Colonic mucosa (tissue), 4 donors: ENCODE data around the gene PRDM15. TPM values are rescaled to one million over a fixed set of nuclear protein-coding genes. Genes with fewer than 3 reads are reported as not detected.

Source experiments
- DNase-seq: peaks from one replicate; pipeline ENCODE4 v3.0.0-alpha.2; 2020
- H3K27ac ChIP-seq: fragments of 200-600 bp; one replicate; pipeline ENCODE4 v1.8.0; 2021
- H3K27me3 ChIP-seq: fragments of 200-600 bp; one replicate; pipeline ENCODE4 v1.8.0; 2021
- H3K36me3 ChIP-seq: fragments of 200-600 bp; one replicate; pipeline ENCODE4 v1.8.0; 2021
- H3K4me1 ChIP-seq: fragments of 200-600 bp; one replicate; pipeline ENCODE4 v1.8.0; 2021; ENCODE audit warnings: mild to moderate bottlenecking
- H3K4me3 ChIP-seq: fragments of 200-600 bp; one replicate; pipeline ENCODE4 v1.8.0; 2021
- H3K9ac ChIP-seq, 2 donors: one replicate each; pipeline ENCODE4 v1.7.0; 2013; ENCODE audit warnings: control low read depth in 2 of 2, low read depth in 2 of 2, low read length in 2 of 2
- H3K9me3 ChIP-seq: fragments of 200-600 bp; one replicate; pipeline ENCODE4 v1.8.0; 2021
- intact Hi-C: fragments of 100-400 bp; cut with DNase I; formaldehyde crosslinking; loops from one replicate; pipeline ENCODE4 v1.14.1; 2022
- total RNA-seq, 2 donors: library from RNA; stranded (reverse); fragmentation: NEBNext Ultra II Directional in 1 of 2; extraction: Animal tissue kit (Norgen Biotek cat#: 25700) in 1 of 2; gene quantifications; one replicate each; pipeline ENCODE4 v1.2.1, GENCODE V29; 2021
- TF ChIP-seq, protein P1 (sequence below): fragments of 200-600 bp; IDR thresholded peaks from one replicate; pipeline ENCODE4 v1.8.0; 2022; ENCODE audit warnings: antibody characterized with exemption, mild to moderate bottlenecking
- donor health status: healthy.
- donor health status: DM: no; HTN: no; CAD: no.
- donor health status: DM: no; HTN: no; CAD: no.

The PRDM15 gene
- total RNA-seq, 2 donors from 2014 or later: 3.2 to 6.3 TPM

DNA sequence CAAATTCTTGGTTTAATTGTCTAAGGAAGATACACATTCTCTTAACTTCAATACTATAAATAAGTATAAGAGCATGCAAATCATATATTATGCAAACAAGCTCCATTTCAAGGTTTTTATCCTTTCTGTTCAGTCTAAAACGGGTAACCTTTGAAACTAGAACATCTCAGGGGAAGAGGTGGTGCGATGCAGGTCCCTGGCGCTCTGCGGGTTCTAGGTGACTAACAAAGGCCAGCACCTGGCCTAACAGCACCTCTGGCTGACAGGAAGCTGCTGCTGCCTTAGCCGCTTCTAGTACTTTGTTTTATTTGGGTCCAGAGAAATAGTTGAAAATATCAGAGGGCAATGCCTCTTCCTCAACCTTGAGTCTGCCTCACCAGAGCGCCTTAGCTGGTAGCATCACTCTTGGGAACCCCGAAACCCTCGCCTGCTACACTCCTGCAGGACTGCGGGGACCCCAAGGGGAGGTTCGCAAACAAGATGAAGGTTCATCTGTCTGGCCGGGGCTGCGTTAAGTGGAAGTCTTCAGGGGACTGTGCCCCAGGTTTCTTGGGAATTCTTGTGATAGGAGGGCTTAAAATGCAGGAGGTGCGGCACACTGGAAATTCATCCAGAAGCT is 45.5 kb downstream of the PRDM15 start:
- Histone ChIP-seq H3K9ac (no peak overlapping the region), H3K36me3 (no peaks in the 10 kb centered on the region), H3K27me3 (no peaks in the 10 kb centered on the region), H3K27ac (no peak overlapping the region), H3K4me3 (no peak overlapping the region), H3K4me1 (no peaks in the 10 kb centered on the region), H3K9me3 (no peaks in the 10 kb centered on the region)
- intact Hi-C loops: no loop called here
- no peak for DNase-seq
- TF ChIP-seq, protein P1, sequence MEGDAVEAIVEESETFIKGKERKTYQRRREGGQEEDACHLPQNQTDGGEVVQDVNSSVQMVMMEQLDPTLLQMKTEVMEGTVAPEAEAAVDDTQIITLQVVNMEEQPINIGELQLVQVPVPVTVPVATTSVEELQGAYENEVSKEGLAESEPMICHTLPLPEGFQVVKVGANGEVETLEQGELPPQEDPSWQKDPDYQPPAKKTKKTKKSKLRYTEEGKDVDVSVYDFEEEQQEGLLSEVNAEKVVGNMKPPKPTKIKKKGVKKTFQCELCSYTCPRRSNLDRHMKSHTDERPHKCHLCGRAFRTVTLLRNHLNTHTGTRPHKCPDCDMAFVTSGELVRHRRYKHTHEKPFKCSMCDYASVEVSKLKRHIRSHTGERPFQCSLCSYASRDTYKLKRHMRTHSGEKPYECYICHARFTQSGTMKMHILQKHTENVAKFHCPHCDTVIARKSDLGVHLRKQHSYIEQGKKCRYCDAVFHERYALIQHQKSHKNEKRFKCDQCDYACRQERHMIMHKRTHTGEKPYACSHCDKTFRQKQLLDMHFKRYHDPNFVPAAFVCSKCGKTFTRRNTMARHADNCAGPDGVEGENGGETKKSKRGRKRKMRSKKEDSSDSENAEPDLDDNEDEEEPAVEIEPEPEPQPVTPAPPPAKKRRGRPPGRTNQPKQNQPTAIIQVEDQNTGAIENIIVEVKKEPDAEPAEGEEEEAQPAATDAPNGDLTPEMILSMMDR: no peak

- TF ChIP-seq, protein P1: no peak
- Histone ChIP-seq H3K36me3 (no peaks in the 10 kb centered on the region), H3K9ac (no peak overlapping the region), H3K9me3 (no peaks in the 10 kb centered on the region), H3K27me3 (no peaks in the 10 kb centered on the region), H3K4me3 (no peak overlapping the region), H3K4me1 (no peaks in the 10 kb centered on the region), H3K27ac (no peak overlapping the region)
- intact Hi-C loops: no loop called here
- DNase-seq: no peak
These were observed 46.3 kb downstream of the PRDM15 start for GRCh38 chr21:41832596-41833496.

GRCh38 chr21:41831866-41832595 is 47.1 kb downstream of the PRDM15 start:
- Histone ChIP-seq H3K36me3 (no peaks in the 10 kb centered on the region), H3K9ac (no peak overlapping the region), H3K4me3 (no peak overlapping the region), H3K27ac (no peak overlapping the region), H3K27me3 (no peaks in the 10 kb centered on the region), H3K9me3 (no peaks in the 10 kb centered on the region), H3K4me1 (no peaks in the 10 kb centered on the region)
- no peak for DNase-seq
- TF ChIP-seq, protein P1: no peak
- intact Hi-C loops: no loop called here

GRCh38 chr21:41831453-41831831 is 47.7 kb downstream of the PRDM15 start:
- intact Hi-C loops: no loop called here
- TF ChIP-seq, protein P1: no peak
- no peak for DNase-seq
- no peak overlapping the region for H3K27ac ChIP-seq
- H3K4me1 ChIP-seq: no peaks in the 10 kb centered on the region
- no peaks in the 10 kb centered on the region for H3K9me3 ChIP-seq
- no peak overlapping the region for H3K4me3 ChIP-seq
- no peak overlapping the region for H3K9ac ChIP-seq
- no peaks in the 10 kb centered on the region for H3K36me3 ChIP-seq
- H3K27me3 ChIP-seq: no peaks in the 10 kb centered on the region

GRCh38 chr21:41830764-41831452 is 48.2 kb downstream of the PRDM15 start:
- no peak overlapping the region for H3K9ac ChIP-seq
- H3K36me3 ChIP-seq: no peaks in the 10 kb centered on the region
- intact Hi-C loops: no loop called here

More at GRCh38 chr21:41830764-41831452, 48.2 kb downstream of the PRDM15 start:
- TF ChIP-seq, protein P1: no peak
- H3K27ac ChIP-seq: no peak overlapping the region
- no peaks in the 10 kb centered on the region for H3K27me3 ChIP-seq
- no peak overlapping the region for H3K4me3 ChIP-seq
- H3K9me3 ChIP-seq: no peaks in the 10 kb centered on the region
- DNase-seq: no peak
- no peaks in the 10 kb centered on the region for H3K4me1 ChIP-seq
